Osteocyte (in vitro differentiated cells): ENCODE results near the gene VIPAS39. TPM values are rescaled to one million over a fixed set of nuclear protein-coding genes. Genes with fewer than 3 reads are reported as not detected.
A peak's percentile ranks its signal among the peaks of the same experiment; 100 is the strongest.
"Not testable (repeated sequence)": the region's sequence is repeated elsewhere in the genome, so short reads cannot be mapped to it uniquely, and the experiment has no call there.

Source experiments
- DNase-seq: peaks from one replicate; pipeline ENCODE4 v3.0.0; 2021; ENCODE audit warnings: mixed read lengths; ENCODE audit not compliant: unreplicated experiment; ENCODE audit errors: extremely low spot score
- H3K27ac Mint-ChIP-seq: one replicate; pipeline ENCODE4 v1.8.0; 2021; ENCODE audit warnings: mild to moderate bottlenecking, mixed read lengths; ENCODE audit not compliant: unreplicated experiment
- H3K27me3 Mint-ChIP-seq: one replicate; pipeline ENCODE4 v1.8.0; 2021; ENCODE audit warnings: mixed read lengths; ENCODE audit not compliant: unreplicated experiment
- H3K36me3 Mint-ChIP-seq: one replicate; pipeline ENCODE4 v1.8.0; 2021; ENCODE audit warnings: mixed read lengths; ENCODE audit not compliant: unreplicated experiment
- H3K4me1 Mint-ChIP-seq: one replicate; pipeline ENCODE4 v1.8.0; 2021; ENCODE audit warnings: mixed read lengths; ENCODE audit not compliant: unreplicated experiment
- H3K4me3 Mint-ChIP-seq: one replicate; pipeline ENCODE4 v1.8.0; 2021; ENCODE audit warnings: mild to moderate bottlenecking, moderate library complexity, mixed read lengths; ENCODE audit not compliant: unreplicated experiment
- H3K9me3 Mint-ChIP-seq: one replicate; pipeline ENCODE4 v1.8.0; 2021; ENCODE audit warnings: mixed read lengths; ENCODE audit not compliant: unreplicated experiment
- total RNA-seq: library from RNA; stranded (reverse); gene quantifications from 2 replicates; pipeline ENCODE4 v1.2.1, GENCODE V29; 2021
- TF ChIP-seq, protein P1 (sequence below): fragments of 200-600 bp; sonication (generic); IDR thresholded peaks from 2 replicates; pipeline ENCODE4 v1.5.0; 2021; ENCODE audit warnings: antibody characterized with exemption, mild to moderate bottlenecking, moderate library complexity

Gene VIPAS39
- total RNA-seq, 1 donor from 2014 or later = 23.7 TPM

DNA sequence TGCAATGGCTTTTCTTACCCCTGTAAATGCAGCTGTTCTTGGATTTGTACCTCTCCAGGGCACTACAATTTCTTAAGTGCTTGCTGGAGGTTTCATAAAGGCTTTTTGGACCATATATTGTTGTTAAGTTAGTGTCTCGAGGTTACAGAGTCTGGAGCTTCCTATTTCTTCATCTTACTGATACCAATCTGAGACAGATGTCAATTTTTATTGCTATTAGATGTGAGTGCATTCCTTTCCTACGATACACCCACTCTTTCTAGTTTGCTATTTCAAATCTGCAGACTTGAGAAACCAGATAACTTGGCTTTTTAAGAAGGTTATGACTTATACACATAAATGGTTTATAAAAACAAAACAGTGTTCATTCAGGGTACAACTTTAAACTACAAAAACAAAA, 36.2 kb downstream of the VIPAS39 start:
- Mint-ChIP-seq H3K27ac (no peak overlapping the region), H3K36me3 (peaks cover 43% of the 10 kb centered on the region), H3K9me3 (peaks cover 13% of the 10 kb centered on the region), H3K4me1 (peaks cover 6% of the 10 kb centered on the region), H3K27me3 (no peaks in the 10 kb centered on the region), H3K4me3 (no peak overlapping the region)
- DNase-seq = no peak
- TF ChIP-seq, protein P1, sequence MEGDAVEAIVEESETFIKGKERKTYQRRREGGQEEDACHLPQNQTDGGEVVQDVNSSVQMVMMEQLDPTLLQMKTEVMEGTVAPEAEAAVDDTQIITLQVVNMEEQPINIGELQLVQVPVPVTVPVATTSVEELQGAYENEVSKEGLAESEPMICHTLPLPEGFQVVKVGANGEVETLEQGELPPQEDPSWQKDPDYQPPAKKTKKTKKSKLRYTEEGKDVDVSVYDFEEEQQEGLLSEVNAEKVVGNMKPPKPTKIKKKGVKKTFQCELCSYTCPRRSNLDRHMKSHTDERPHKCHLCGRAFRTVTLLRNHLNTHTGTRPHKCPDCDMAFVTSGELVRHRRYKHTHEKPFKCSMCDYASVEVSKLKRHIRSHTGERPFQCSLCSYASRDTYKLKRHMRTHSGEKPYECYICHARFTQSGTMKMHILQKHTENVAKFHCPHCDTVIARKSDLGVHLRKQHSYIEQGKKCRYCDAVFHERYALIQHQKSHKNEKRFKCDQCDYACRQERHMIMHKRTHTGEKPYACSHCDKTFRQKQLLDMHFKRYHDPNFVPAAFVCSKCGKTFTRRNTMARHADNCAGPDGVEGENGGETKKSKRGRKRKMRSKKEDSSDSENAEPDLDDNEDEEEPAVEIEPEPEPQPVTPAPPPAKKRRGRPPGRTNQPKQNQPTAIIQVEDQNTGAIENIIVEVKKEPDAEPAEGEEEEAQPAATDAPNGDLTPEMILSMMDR = no peak

DNA sequence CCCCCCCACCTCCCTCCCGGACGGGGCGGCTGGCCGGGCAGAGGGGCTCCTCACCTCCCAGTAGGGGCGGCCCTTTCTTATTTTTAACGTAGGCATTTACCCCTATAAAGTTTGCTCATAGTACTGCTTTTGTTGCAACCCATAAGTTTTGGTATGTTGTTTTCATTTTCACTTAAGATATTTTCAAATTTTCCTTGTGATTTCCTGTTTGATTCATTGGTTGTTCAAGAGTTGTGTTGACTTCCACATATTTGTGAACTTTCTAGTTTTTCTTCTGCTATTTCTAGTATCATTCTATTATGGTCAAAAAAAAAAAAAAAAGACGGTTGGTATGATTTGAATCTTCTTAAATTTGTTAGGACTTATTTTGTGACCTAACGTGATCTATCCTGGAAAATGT, 40.6 kb downstream of the VIPAS39 start:
- no peak for DNase-seq
- Mint-ChIP-seq H3K4me3 (no peak overlapping the region), H3K9me3 (peaks cover 13% of the 10 kb centered on the region), H3K27me3 (no peaks in the 10 kb centered on the region), H3K27ac (no peak overlapping the region), H3K4me1 (peaks cover 5% of the 10 kb centered on the region), H3K36me3 (peaks cover 15% of the 10 kb centered on the region)
- TF ChIP-seq, protein P1 = no peak

DNA sequence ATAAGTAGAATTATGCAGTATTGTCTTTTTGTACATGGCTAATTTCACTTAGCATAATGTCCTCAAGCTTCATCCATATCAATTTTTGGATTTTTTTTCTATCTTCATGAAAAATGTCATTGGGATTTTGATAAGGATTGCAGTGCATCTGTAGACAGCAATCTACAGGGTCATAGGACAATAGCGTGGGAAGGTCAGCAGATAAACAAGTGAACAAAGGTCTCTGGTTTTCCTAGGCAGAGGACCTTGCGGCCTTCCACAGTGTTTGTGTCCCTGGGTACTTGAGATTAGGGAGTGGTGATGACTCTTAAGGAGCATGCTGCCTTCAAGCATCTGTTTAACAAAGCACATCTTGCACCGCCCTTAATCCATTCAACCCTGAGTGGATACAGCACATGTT, 41.3 kb downstream of the VIPAS39 start:
- not testable (repeated sequence) for H3K4me3 Mint-ChIP-seq, H3K36me3 Mint-ChIP-seq, H3K4me1 Mint-ChIP-seq, H3K27ac Mint-ChIP-seq, DNase-seq, H3K27me3 Mint-ChIP-seq
- peaks cover 13% of the 10 kb centered on the region for H3K9me3 Mint-ChIP-seq

DNA sequence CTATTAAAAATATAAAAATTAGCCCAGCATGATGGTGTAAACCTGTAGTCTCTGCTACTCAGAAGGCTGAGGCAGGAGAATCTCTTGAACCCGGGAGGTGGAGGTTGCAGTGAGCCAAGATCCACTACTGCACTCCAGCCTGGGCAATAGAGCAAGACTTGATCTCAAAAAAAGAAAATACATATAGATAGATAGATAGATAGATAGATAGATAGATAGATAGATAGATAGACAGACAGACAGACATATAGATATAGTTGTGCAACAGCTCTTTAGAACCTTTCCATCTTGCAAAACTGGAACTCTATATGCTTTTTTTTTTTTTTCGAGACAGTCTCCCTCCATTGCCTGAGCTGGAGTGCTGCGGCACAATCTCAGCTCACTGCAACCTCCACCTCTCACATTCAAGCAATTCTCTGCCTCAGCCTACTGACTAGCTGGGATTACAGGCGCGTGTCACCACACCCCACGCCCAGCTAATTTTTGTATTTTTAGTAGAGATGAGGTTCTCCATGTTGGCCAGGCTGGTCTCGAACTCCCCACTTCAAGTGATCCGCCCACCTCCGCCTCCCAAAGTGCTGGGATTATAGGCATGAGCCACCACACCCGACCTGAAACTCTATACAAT, 41.9 kb downstream of the VIPAS39 start:
- H3K9me3 Mint-ChIP-seq = peaks cover 13% of the 10 kb centered on the region
- H3K4me1 Mint-ChIP-seq, H3K36me3 Mint-ChIP-seq, H3K27me3 Mint-ChIP-seq, H3K4me3 Mint-ChIP-seq, DNase-seq, H3K27ac Mint-ChIP-seq: not testable (repeated sequence)

DNA sequence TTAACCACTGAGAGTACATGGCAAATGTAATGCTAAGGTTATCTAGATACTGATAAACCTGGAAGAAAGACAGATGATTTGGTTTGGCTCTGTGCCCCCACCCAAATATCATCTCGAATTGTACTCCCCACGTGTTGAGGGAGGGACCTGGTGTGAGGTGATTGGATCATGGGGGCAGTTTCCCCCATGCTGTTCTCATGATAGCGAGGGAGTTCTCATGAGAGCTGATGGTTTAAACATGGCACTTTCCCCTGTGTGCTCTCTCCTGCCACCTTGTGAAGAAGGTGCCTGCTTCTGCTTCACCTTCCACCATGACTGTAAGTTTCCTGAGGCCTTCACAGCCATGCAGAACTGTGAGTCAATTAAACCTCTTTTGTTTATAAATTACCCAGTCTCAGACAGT, 48.3 kb downstream of the VIPAS39 start:
- no peaks in the 10 kb centered on the region for H3K27me3 Mint-ChIP-seq

DNA sequence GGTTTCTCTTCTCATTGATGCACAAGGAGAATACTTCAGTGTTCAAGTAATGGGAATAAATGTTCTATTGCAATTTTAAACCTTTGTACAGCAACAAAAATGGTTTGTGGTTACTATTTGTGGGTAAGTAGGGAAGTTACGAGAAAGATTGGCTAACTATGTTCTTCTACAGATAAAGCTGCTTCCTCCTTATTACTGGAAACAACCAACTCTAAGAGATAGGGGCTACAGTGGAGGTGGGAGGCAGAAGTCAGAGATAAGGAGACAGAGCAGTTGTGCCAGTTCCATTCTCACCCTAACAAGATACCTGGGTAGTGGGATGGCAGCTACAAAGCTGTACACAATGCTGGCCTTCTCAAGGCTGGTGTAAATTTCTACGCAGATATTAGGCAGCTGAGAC, 50.2 kb downstream of the VIPAS39 start:
- no peak overlapping the region for H3K4me3 Mint-ChIP-seq
- no peak overlapping the region for H3K27ac Mint-ChIP-seq
- no peaks in the 10 kb centered on the region for H3K27me3 Mint-ChIP-seq
- H3K4me1 Mint-ChIP-seq = no peaks in the 10 kb centered on the region
- no peaks in the 10 kb centered on the region for H3K36me3 Mint-ChIP-seq
- DNase-seq = no peak
- TF ChIP-seq, protein P1 = no peak
- H3K9me3 Mint-ChIP-seq = no peaks in the 10 kb centered on the region

More for the DNA sequence above, 48.3 kb downstream of the VIPAS39 start:
- Mint-ChIP-seq H3K36me3 (no peaks in the 10 kb centered on the region), H3K9me3 (no peaks in the 10 kb centered on the region), H3K27ac (no peak overlapping the region), H3K4me1 (no peaks in the 10 kb centered on the region), H3K4me3 (no peak overlapping the region)
- TF ChIP-seq, protein P1 = peak; percentile 35
- DNase-seq = no peak
